GM18907 (cell line): ENCODE results near the gene CDH22.

Source experiments
- ATAC-seq: cut with Tn5 transposase; IDR thresholded peaks from one replicate; pipeline ENCODE4 v1.9.1; 2021; ENCODE audit warnings: mild to moderate bottlenecking, moderate library complexity; ENCODE audit not compliant: unreplicated experiment

The CDH22 gene

GRCh38 chr20:46324960-46325703 lies 16.8 kb upstream of the CDH22 start:
- ATAC-seq = no peak

GRCh38 chr20:46324379-46324778 lies 16.1 kb upstream of the CDH22 start:
- ATAC-seq = no peak

- ATAC-seq = no peak
Observed at GRCh38 chr20:46323557-46323956, 15.3 kb upstream of the CDH22 start.

GRCh38 chr20:46322641-46323040 lies 14.3 kb upstream of the CDH22 start:
- no peak for ATAC-seq

- no peak for ATAC-seq
Observed at GRCh38 chr20:46317685-46318177, 9.4 kb upstream of the CDH22 start.

GRCh38 chr20:46316984-46317684 lies 8.8 kb upstream of the CDH22 start:
- no peak for ATAC-seq

GRCh38 chr20:46315311-46315710 lies 7.0 kb upstream of the CDH22 start:
- ATAC-seq = no peak

GRCh38 chr20:46312945-46313861 lies 4.9 kb upstream of the CDH22 start:
- ATAC-seq = no peak

- ATAC-seq = no peak
Observed at GRCh38 chr20:46312075-46312944, 4.0 kb upstream of the CDH22 start.

- no peak for ATAC-seq
Observed at GRCh38 chr20:46311719-46312074, 3.4 kb upstream of the CDH22 start.

- no peak for ATAC-seq
Observed at GRCh38 chr20:46311039-46311650, 2.8 kb upstream of the CDH22 start.

- no peak for ATAC-seq
Observed at GRCh38 chr20:46309945-46310344, 1.6 kb upstream of the CDH22 start.

- no peak for ATAC-seq
Observed at GRCh38 chr20:46307999-46308257, 370 bp downstream of the CDH22 start.

GRCh38 chr20:46307139-46307998 lies 929 bp downstream of the CDH22 start:
- ATAC-seq = peak; percentile 55

- ATAC-seq = no peak
Observed at GRCh38 chr20:46306743-46307138, 1.6 kb downstream of the CDH22 start.

- ATAC-seq = no peak
Observed at GRCh38 chr20:46305973-46306360, 2.3 kb downstream of the CDH22 start.

- no peak for ATAC-seq
Observed at GRCh38 chr20:46305331-46305972, 2.8 kb downstream of the CDH22 start.

- ATAC-seq = no peak
Observed at GRCh38 chr20:46304852-46305251, 3.4 kb downstream of the CDH22 start.

- no peak for ATAC-seq
Observed at GRCh38 chr20:46304361-46304760, 3.9 kb downstream of the CDH22 start.
